Duodenal mucosa (tissue), 2 donors: ENCODE results near the gene ATP13A3.
"Not testable (repeated sequence)": the region's sequence is repeated elsewhere in the genome, so short reads cannot be mapped to it uniquely, and the experiment has no call there.

ENCODE experiments used
- H3K27ac ChIP-seq: one replicate; pipeline ENCODE4 v1.7.0; 2013; ENCODE audit warnings: low read depth, low read length
- H3K27me3 ChIP-seq, 2 donors: one replicate each; pipeline ENCODE4 v1.7.0; 2013; ENCODE audit warnings: low read length in 2 of 2, control low read depth in 1 of 2; ENCODE audit not compliant: insufficient read depth in 2 of 2, control insufficient read depth in 1 of 2
- H3K36me3 ChIP-seq, 2 donors: one replicate each; pipeline ENCODE4 v1.7.0; 2013; ENCODE audit warnings: low read length in 2 of 2, control low read depth in 1 of 2; ENCODE audit not compliant: insufficient read depth in 2 of 2, control insufficient read depth in 1 of 2
- H3K4me1 ChIP-seq, 2 donors: one replicate each; pipeline ENCODE4 v1.7.0; 2013; ENCODE audit warnings: low read length in 2 of 2, control low read depth in 1 of 2; ENCODE audit not compliant: insufficient read depth in 2 of 2, control insufficient read depth in 1 of 2
- H3K4me3 ChIP-seq, 2 donors: one replicate each; pipeline ENCODE4 v1.7.0; 2013; ENCODE audit warnings: low read length in 2 of 2, low read depth in 1 of 2
- H3K9ac ChIP-seq, 2 donors: one replicate each; pipeline ENCODE4 v1.7.0; 2013; ENCODE audit warnings: low read length in 2 of 2, low read depth in 1 of 2
- H3K9me3 ChIP-seq, 2 donors: one replicate each; pipeline ENCODE4 v1.7.0; 2013; ENCODE audit warnings: low read length in 2 of 2, control low read depth in 1 of 2; ENCODE audit not compliant: control insufficient read depth in 1 of 2

The ATP13A3 gene

GRCh38 chr3:194486540-194487288 is at the start of gene ATP13A3:
TSS of gene ATP13A3 (minus strand) at chr3:194487002. CDS start at chr3:194462190, 24,812 bp downstream.
- Histone ChIP-seq H3K27me3 (no peaks in the 10 kb centered on the region), H3K9me3 (no peaks in the 10 kb centered on the region), H3K9ac (peak within 1 kb of the TSS; percentile 87 to 91), H3K36me3 (no peaks in the 10 kb centered on the region), H3K4me1 (peaks cover 23 to 26% of the 10 kb centered on the region in 2 donors), H3K4me3 (peak within 1 kb of the TSS; percentile 90 to 97), H3K27ac (peak within 1 kb of the TSS; percentile 84)

- not testable (repeated sequence) for H3K36me3 ChIP-seq, H3K9me3 ChIP-seq, H3K27ac ChIP-seq, H3K4me3 ChIP-seq, H3K27me3 ChIP-seq, H3K9ac ChIP-seq
- H3K4me1 ChIP-seq = peaks cover 13 to 14% of the 10 kb centered on the region in 2 donors
Observed at GRCh38 chr3:194535199-194535598, 48.4 kb upstream of the ATP13A3 start.

GRCh38 chr3:194534243-194534642 is 47.4 kb upstream of the ATP13A3 start:
- Histone ChIP-seq H3K9me3 (peaks cover 5 to 7% of the 10 kb centered on the region in 2 donors), H3K27ac (no peak overlapping the region), H3K9ac (no peak overlapping the region), H3K4me3 (no peak overlapping the region), H3K27me3 (no peaks in the 10 kb centered on the region), H3K4me1 (peaks cover 13 to 14% of the 10 kb centered on the region in 2 donors), H3K36me3 (no peaks in the 10 kb centered on the region)

- H3K27me3 ChIP-seq = no peaks in the 10 kb centered on the region
- H3K27ac ChIP-seq = no peak overlapping the region
- peaks cover 8 to 10% of the 10 kb centered on the region in 2 donors for H3K4me1 ChIP-seq
- H3K9me3 ChIP-seq = peaks cover 5 to 7% of the 10 kb centered on the region in 2 donors
- H3K4me3 ChIP-seq = no peak overlapping the region
- H3K36me3 ChIP-seq = no peaks in the 10 kb centered on the region
- no peak overlapping the region for H3K9ac ChIP-seq
Observed at GRCh38 chr3:194532591-194532990, 45.8 kb upstream of the ATP13A3 start.

- no peak overlapping the region for H3K4me3 ChIP-seq
- H3K36me3 ChIP-seq = no peaks in the 10 kb centered on the region
- H3K9me3 ChIP-seq = no peaks in the 10 kb centered on the region
- H3K9ac ChIP-seq = no peak overlapping the region
- H3K4me1 ChIP-seq = no peaks in the 10 kb centered on the region
- no peaks in the 10 kb centered on the region for H3K27me3 ChIP-seq
- H3K27ac ChIP-seq = no peak overlapping the region
Observed at GRCh38 chr3:194527726-194528125, 40.9 kb upstream of the ATP13A3 start.

GRCh38 chr3:194526164-194526563 is 39.4 kb upstream of the ATP13A3 start:
- no peak overlapping the region for H3K27ac ChIP-seq
- no peaks in the 10 kb centered on the region for H3K27me3 ChIP-seq
- H3K4me1 ChIP-seq = peaks cover 0 to 3% of the 10 kb centered on the region in 2 donors
- H3K36me3 ChIP-seq = no peaks in the 10 kb centered on the region
- no peak overlapping the region for H3K4me3 ChIP-seq
- no peak overlapping the region for H3K9ac ChIP-seq
- H3K9me3 ChIP-seq = no peaks in the 10 kb centered on the region

- Histone ChIP-seq H3K27ac (no peak overlapping the region), H3K4me3 (no peak overlapping the region), H3K27me3 (no peaks in the 10 kb centered on the region), H3K4me1 (peaks cover 6 to 9% of the 10 kb centered on the region in 2 donors), H3K9ac (no peak overlapping the region), H3K36me3 (no peaks in the 10 kb centered on the region), H3K9me3 (no peaks in the 10 kb centered on the region)
Observed at GRCh38 chr3:194522579-194523046, 35.8 kb upstream of the ATP13A3 start.

- Histone ChIP-seq H3K27ac (no peak overlapping the region), H3K9ac (no peak overlapping the region), H3K4me3 (no peak overlapping the region), H3K36me3 (no peaks in the 10 kb centered on the region), H3K4me1 (peaks cover 6 to 10% of the 10 kb centered on the region in 2 donors), H3K9me3 (no peaks in the 10 kb centered on the region), H3K27me3 (no peaks in the 10 kb centered on the region)
Observed at GRCh38 chr3:194521510-194522260, 34.9 kb upstream of the ATP13A3 start.

- not testable (repeated sequence) for H3K9me3 ChIP-seq, H3K9ac ChIP-seq, H3K27ac ChIP-seq, H3K27me3 ChIP-seq, H3K36me3 ChIP-seq
- H3K4me3 ChIP-seq = peak overlapping the region in 1 of 2 donors; percentile 21
- H3K4me1 ChIP-seq = peaks cover 6 to 14% of the 10 kb centered on the region in 2 donors
Observed at GRCh38 chr3:194520682-194521162, 33.9 kb upstream of the ATP13A3 start.

- not testable (repeated sequence) for H3K9me3 ChIP-seq, H3K27ac ChIP-seq, H3K4me3 ChIP-seq, H3K36me3 ChIP-seq, H3K27me3 ChIP-seq, H3K9ac ChIP-seq
- peaks cover 6 to 14% of the 10 kb centered on the region in 2 donors for H3K4me1 ChIP-seq
Observed at GRCh38 chr3:194520201-194520600, 33.4 kb upstream of the ATP13A3 start.
